ENCODE data around the gene RBM4. TPM values are rescaled to one million over a fixed set of nuclear protein-coding genes. Genes with fewer than 3 reads are reported as not detected.
A peak's percentile ranks its signal among the peaks of the same experiment; 100 is the strongest.

RBM4 gene
- total and polyA plus RNA-seq, 2 of the 13 experiments (the other 11 are each of a cell fraction or from before 2014, with no cell fraction given): 126 to 136 TPM

GRCh38 chr11:66593303-66593635, 45.2 kb upstream of the RBM4 start (continued):
- TF ChIP-seq KDM2A (CRISPR knock-in tag; IDR thresholded peaks at IDR 0.05; ENCODE audit: borderline replicate concordance, low read depth) (0 out of 2 replicates have a peak, but pooled peaks have one; percentile 2), ZNF431 (CRISPR knock-in tag; IDR thresholded peaks at IDR 0.05; ENCODE audit: borderline replicate concordance, low read depth) (0 out of 2 replicates have a peak, but pooled peaks have one; percentile 3), HNRNPL (IDR thresholded peaks at IDR 0.05; ENCODE audit: low read depth, low read length) (0 out of 2 replicates have a peak, but pooled peaks have one; percentile 1), ZNF224 (CRISPR knock-in tag; IDR thresholded peaks at IDR 0.05) (0 out of 2 replicates have a peak, but pooled peaks have one; percentile 81), ZNF891 (CRISPR knock-in tag; IDR thresholded peaks at IDR 0.05) (0 out of 2 replicates have a peak, but pooled peaks have one; percentile 12), ZNF567 (CRISPR knock-in tag; IDR thresholded peaks at IDR 0.05; ENCODE audit: borderline replicate concordance) (no peak), TCF12 (IDR thresholded peaks at IDR 0.05) (no peak), TCF12 (CRISPR knock-in tag; IDR thresholded peaks at IDR 0.05) (no peak), SMAD9 (CRISPR knock-in tag; IDR thresholded peaks at IDR 0.05) (0 out of 2 replicates have a peak, but pooled peaks have one; percentile 10), ZNF572 (CRISPR knock-in tag; IDR thresholded peaks at IDR 0.05) (0 out of 2 replicates have a peak, but pooled peaks have one; percentile 42), THAP11 (CRISPR knock-in tag; IDR thresholded peaks at IDR 0.05) (0 out of 2 replicates have a peak, but pooled peaks have one; percentile 1), ETV6 (CRISPR knock-in tag; conservative IDR thresholded peaks at IDR 0.05) (no peak), ZNF550 (CRISPR knock-in tag; IDR thresholded peaks at IDR 0.05; ENCODE audit: borderline replicate concordance) (no peak), RFXAP (CRISPR knock-in tag; IDR thresholded peaks at IDR 0.05; ENCODE audit: borderline replicate concordance) (no peak), CCDC6 (CRISPR knock-in tag; IDR thresholded peaks at IDR 0.05) (no peak), MED1 (CRISPR knock-in tag; IDR thresholded peaks at IDR 0.05) (peak; percentile 6; the same call in 1 of the 2 replicates), ZNF121 (CRISPR knock-in tag; IDR thresholded peaks at IDR 0.05) (no peak), AGO2 (optimal IDR thresholded peaks at IDR 0.05; ENCODE audit: low read depth, low read length) (no peak), EHMT2 (IDR thresholded peaks at IDR 0.05; ENCODE audit: borderline replicate concordance, low read depth, low read length) (no peak), HNRNPH1 (optimal IDR thresholded peaks at IDR 0.05; ENCODE audit: low read depth, low read length) (no peak), GMEB1 (CRISPR knock-in tag; IDR thresholded peaks at IDR 0.05; ENCODE audit: borderline replicate concordance) (peak; percentile 7; the same call in 1 of the 2 replicates), DZIP1 (CRISPR knock-in tag; IDR thresholded peaks at IDR 0.05) (0 out of 2 replicates have a peak, but pooled peaks have one; percentile 56), ZNF556 (CRISPR knock-in tag; IDR thresholded peaks at IDR 0.05; ENCODE audit: borderline replicate concordance) (0 out of 2 replicates have a peak, but pooled peaks have one; percentile 15), ZSCAN25 (CRISPR knock-in tag; IDR thresholded peaks at IDR 0.05) (no peak), RBM39 (IDR thresholded peaks at IDR 0.05; ENCODE audit: low read depth, low read length, poor library complexity, severe bottlenecking) (peak; percentile 1), ASH2L (IDR thresholded peaks at IDR 0.05; ENCODE audit: insufficient read length, low read depth, low read length) (peak; percentile 45)

All from HepG2 (cell line).